Measurements from ENCODE around the gene ATP8A2. TPM values are rescaled to one million over a fixed set of nuclear protein-coding genes. Genes with fewer than 3 reads are reported as not detected.

Gene ATP8A2
- total RNA-seq, 1 donor from 2014 or later, result 1.7 TPM

DNA sequence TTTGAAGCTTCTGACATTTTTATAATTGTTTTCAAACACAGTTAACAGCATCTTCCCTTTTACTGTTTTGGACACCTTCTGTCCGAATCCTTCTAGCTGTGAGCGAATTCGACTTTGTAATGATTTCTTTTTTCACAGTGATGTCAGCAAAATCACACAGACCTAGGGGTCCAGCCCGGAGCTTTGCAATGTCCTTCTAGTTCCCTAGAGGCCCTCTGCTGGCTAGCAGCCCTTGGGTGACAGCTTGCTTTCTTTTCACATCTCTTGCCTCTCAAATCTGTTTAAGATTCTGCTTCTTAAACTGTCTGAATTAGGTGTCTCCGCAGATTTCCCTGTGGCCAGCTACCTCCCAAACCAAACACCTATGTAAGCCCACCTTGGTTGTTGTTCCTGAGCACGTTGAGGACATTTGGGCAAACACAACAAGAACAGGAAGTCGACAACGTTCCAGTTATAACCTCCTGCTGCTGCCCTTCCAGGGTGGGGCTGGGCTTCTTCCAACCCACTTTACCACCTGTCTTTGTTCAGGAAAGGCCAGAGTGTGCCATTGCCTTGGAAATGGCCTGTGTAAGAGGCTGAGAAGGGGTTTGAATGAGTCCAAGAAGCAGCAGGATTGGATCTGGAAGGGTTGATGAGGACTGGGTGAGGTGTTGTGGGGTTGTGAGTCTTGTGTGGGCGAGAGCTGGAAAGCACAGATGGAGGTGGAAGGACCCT, 123.1 kb downstream of the ATP8A2 start:
- H3K27me3 ChIP-seq (ENCODE audit: low read depth), result peaks cover 5% of the 10 kb centered on the region
- no peaks in the 10 kb centered on the region for H3K4me1 ChIP-seq
- TF ChIP-seq, protein P1, sequence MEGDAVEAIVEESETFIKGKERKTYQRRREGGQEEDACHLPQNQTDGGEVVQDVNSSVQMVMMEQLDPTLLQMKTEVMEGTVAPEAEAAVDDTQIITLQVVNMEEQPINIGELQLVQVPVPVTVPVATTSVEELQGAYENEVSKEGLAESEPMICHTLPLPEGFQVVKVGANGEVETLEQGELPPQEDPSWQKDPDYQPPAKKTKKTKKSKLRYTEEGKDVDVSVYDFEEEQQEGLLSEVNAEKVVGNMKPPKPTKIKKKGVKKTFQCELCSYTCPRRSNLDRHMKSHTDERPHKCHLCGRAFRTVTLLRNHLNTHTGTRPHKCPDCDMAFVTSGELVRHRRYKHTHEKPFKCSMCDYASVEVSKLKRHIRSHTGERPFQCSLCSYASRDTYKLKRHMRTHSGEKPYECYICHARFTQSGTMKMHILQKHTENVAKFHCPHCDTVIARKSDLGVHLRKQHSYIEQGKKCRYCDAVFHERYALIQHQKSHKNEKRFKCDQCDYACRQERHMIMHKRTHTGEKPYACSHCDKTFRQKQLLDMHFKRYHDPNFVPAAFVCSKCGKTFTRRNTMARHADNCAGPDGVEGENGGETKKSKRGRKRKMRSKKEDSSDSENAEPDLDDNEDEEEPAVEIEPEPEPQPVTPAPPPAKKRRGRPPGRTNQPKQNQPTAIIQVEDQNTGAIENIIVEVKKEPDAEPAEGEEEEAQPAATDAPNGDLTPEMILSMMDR (IDR thresholded peaks at IDR 0.05), result no peak
- no peaks in the 10 kb centered on the region for H3K9me3 ChIP-seq
- ATAC-seq, result no peak
- H3K4me3 ChIP-seq, result no peak overlapping the region
- intact Hi-C loops (cut with DNase I), result no loop called here
- H3K36me3 ChIP-seq, result no peaks in the 10 kb centered on the region
- no peak overlapping the region for H3K27ac ChIP-seq
- DNase-seq, result no peak

DNA sequence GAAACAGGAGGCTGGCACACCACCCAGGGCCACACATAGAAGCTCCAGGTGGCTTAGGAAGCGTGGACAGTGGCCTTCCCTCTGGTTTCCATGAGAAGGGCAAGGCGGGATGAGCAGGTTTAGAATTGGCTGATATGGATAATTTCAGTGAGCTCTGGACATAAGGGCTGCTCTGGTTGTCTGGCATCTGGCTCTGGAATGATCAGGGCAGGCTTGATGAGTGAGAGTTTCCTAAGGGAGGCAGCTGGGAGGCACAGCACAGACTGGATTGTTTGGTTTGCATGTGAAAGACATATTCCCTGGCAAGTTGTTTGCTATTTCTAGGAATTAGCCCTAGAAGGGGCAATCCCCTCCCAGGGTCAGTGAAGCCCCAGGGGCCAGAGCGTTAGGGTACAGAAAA, 129.5 kb downstream of the ATP8A2 start:
- TF ChIP-seq, protein P1 (IDR thresholded peaks at IDR 0.05), result no peak

DNA sequence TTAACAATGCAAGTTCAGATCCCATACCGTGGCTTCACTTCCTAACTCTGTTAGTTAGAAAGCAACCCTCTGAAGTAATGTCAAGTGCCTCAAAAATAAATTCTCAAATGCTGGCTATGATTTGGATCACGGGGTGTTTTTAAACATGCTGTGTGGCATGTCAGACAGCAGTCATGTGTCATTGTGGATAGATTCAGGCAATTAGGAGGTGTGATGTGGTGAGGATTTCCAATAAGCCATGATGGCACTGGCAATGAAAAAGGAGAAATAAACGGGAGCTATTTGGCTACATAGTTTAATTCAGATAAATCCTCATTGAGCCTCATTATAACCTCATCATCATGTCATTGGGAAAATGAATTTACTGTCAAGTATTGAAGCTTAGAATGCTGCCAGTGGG, 130.3 kb downstream of the ATP8A2 start:
- Histone ChIP-seq H3K27me3 (ENCODE audit: low read depth) (peaks cover 5% of the 10 kb centered on the region), H3K4me3 (no peak overlapping the region), H3K4me1 (no peaks in the 10 kb centered on the region), H3K27ac (no peak overlapping the region), H3K36me3 (no peaks in the 10 kb centered on the region), H3K9me3 (no peaks in the 10 kb centered on the region)
- DNase-seq (no peak), ATAC-seq (no peak)
- TF ChIP-seq, protein P1 (IDR thresholded peaks at IDR 0.05), result no peak
- intact Hi-C loops (cut with DNase I), result no loop called here

More for the DNA sequence above, 129.5 kb downstream of the ATP8A2 start:
- Histone ChIP-seq H3K4me3 (no peak overlapping the region), H3K4me1 (no peaks in the 10 kb centered on the region), H3K27ac (no peak overlapping the region), H3K9me3 (no peaks in the 10 kb centered on the region), H3K27me3 (ENCODE audit: low read depth) (peaks cover 5% of the 10 kb centered on the region), H3K36me3 (no peaks in the 10 kb centered on the region)
- ATAC-seq (no peak), DNase-seq (no peak)
- intact Hi-C loops (cut with DNase I), result no loop called here

DNA sequence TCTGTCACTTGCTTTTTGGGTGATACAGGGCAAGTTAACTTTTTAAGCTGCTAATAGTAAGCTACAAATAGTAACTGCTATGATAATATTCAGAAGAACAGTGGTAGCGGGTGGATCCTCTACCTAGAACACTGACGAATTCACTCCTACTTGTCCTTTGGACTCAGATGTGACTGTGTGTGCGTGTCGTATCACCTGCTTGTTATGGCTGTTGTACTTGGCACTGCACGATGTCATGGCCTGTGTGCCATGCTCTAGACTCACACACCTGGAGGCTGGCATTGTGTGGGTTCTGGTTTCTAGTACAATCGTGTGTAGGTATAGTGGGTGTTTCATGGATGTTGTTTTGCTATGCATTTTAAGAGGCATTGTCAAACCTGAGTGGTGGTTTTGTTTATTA, 130.8 kb downstream of the ATP8A2 start:
- intact Hi-C loops (cut with DNase I), result no loop called here
- Histone ChIP-seq H3K27me3 (ENCODE audit: low read depth) (peaks cover 5% of the 10 kb centered on the region), H3K4me3 (no peak overlapping the region), H3K36me3 (no peaks in the 10 kb centered on the region), H3K9me3 (no peaks in the 10 kb centered on the region), H3K4me1 (no peaks in the 10 kb centered on the region), H3K27ac (no peak overlapping the region)
- ATAC-seq (no peak), DNase-seq (no peak)
- TF ChIP-seq, protein P1 (IDR thresholded peaks at IDR 0.05), result no peak

DNA sequence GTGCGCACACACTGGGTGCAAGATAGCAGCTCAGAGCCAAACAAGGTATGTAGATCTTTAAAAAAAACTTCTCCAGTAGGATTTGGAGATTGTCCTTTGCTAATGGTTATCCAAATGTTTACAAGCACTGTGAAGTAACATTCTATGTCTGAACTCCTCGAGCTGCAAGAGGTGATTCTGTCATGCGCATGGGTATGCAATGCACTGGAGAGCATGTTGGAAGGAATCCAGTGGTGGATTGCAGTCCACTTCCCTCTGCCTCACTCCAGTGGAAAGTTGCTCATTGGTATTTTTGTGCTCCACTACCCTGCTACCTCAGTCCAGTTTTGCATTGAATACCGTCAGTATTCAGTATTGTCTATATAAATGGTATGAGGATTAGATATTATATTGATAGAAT, 132.1 kb downstream of the ATP8A2 start:
- intact Hi-C loops (cut with DNase I), result no loop called here
- Histone ChIP-seq H3K27ac (no peak overlapping the region), H3K4me1 (no peaks in the 10 kb centered on the region), H3K4me3 (no peak overlapping the region), H3K36me3 (no peaks in the 10 kb centered on the region), H3K27me3 (ENCODE audit: low read depth) (peaks cover 7% of the 10 kb centered on the region), H3K9me3 (no peaks in the 10 kb centered on the region)
- DNase-seq (no peak), ATAC-seq (peak; percentile 46 to 48)
- TF ChIP-seq, protein P1 (IDR thresholded peaks at IDR 0.05), result no peak

Measured in lower lobe of right lung (tissue), 2 donors.